BJ (cell line): Measurements from ENCODE around the gene ANKRD23. TPM values are rescaled to one million over a fixed set of nuclear protein-coding genes. Genes with fewer than 3 reads are reported as not detected.

Source experiments
- CTCF ChIA-PET: fragments of 350-600 bp; formaldehyde crosslinking; extraction: SDS; loops from one replicate; lab custom pipeline; 2021; ENCODE audit warnings: antibody characterized with exemption, inconsistent platforms; lab: Yijun Ruan, JAX
- POLR2A ChIA-PET: fragments of 300-600 bp; sonication (Branson Sonifier 250); formaldehyde crosslinking; extraction: SDS; loops from one replicate; lab custom pipeline; 2021; ENCODE audit warnings: antibody characterized with exemption; lab: Charles Lee
- DNase-seq: peaks from one replicate; pipeline ENCODE4 v3.0.0-alpha.2; 2011; ENCODE audit warnings: low read depth
- H3K27me3 ChIP-seq: 2 replicates; pipeline ENCODE4 v1.6.0; 2011; ENCODE audit warnings: low read length; ENCODE audit not compliant: control insufficient read depth, insufficient read depth
- H3K36me3 ChIP-seq: 2 replicates; pipeline ENCODE4 v1.5.1; 2011; ENCODE audit warnings: low read length; ENCODE audit not compliant: control insufficient read depth, insufficient read depth
- H3K4me3 ChIP-seq: 2 replicates; pipeline ENCODE4 v1.5.1; 2011; ENCODE audit warnings: low read depth, mild to moderate bottlenecking, control low read depth, low read length
- polyA plus RNA-seq: library from polyadenylated mRNA; depleted of rRNA; stranded (reverse); fragments of >200 nt; gene quantifications from 2 replicates; pipeline ENCODE4 v1.2.3, GENCODE V29; 2011
- TF ChIP-seq, protein P1 (sequence below): IDR thresholded peaks from 2 replicates; pipeline ENCODE4 v1.5.1; 2011; ENCODE audit warnings: low read depth, mild to moderate bottlenecking, control low read depth, inconsistent platforms, low read length, moderate library complexity; ENCODE audit not compliant: insufficient read depth

ANKRD23 gene
- polyA plus RNA-seq, 1 experiment: 1.4 TPM

DNA sequence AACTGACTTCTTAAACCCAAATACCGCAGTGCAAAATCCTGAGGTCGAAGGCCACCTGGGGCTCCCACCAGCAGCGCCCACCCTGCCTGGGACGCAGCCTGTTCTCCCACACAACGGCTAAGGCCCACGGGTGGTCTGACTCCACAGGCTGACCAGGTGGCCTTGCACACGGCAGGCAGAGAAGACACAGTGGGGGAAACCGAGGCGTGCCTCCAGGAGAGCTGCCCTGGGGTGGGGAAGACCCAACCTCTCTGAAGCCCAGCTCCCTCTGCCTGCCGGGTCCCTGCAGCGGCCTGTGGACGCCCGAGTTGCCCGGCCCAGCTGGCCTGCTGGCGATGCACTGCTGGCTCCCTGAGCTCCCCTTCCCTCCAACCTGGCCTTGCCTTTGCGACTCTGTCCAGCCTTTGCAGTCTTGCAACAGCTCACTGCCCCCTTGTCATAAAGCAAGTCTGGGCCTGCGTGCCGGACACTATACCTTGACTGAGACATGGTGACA is 35.8 kb upstream of the ANKRD23 start:
- Histone ChIP-seq H3K27me3 (peaks cover 10% of the 10 kb centered on the region; the same call in 1 of the 2 replicates), H3K4me3 (no peak overlapping the region), H3K36me3 (no peaks in the 10 kb centered on the region)
- ChIA-PET CTCF (interaction anchor here (1.1 kb wide), 1 partner anchor 11 kb away, joined by 3 read pairs; no protein-coding TSS in a partner anchor), POLR2A (no interaction called here)
- TF ChIP-seq, protein P1, sequence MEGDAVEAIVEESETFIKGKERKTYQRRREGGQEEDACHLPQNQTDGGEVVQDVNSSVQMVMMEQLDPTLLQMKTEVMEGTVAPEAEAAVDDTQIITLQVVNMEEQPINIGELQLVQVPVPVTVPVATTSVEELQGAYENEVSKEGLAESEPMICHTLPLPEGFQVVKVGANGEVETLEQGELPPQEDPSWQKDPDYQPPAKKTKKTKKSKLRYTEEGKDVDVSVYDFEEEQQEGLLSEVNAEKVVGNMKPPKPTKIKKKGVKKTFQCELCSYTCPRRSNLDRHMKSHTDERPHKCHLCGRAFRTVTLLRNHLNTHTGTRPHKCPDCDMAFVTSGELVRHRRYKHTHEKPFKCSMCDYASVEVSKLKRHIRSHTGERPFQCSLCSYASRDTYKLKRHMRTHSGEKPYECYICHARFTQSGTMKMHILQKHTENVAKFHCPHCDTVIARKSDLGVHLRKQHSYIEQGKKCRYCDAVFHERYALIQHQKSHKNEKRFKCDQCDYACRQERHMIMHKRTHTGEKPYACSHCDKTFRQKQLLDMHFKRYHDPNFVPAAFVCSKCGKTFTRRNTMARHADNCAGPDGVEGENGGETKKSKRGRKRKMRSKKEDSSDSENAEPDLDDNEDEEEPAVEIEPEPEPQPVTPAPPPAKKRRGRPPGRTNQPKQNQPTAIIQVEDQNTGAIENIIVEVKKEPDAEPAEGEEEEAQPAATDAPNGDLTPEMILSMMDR: no peak
- no peak for DNase-seq

DNA sequence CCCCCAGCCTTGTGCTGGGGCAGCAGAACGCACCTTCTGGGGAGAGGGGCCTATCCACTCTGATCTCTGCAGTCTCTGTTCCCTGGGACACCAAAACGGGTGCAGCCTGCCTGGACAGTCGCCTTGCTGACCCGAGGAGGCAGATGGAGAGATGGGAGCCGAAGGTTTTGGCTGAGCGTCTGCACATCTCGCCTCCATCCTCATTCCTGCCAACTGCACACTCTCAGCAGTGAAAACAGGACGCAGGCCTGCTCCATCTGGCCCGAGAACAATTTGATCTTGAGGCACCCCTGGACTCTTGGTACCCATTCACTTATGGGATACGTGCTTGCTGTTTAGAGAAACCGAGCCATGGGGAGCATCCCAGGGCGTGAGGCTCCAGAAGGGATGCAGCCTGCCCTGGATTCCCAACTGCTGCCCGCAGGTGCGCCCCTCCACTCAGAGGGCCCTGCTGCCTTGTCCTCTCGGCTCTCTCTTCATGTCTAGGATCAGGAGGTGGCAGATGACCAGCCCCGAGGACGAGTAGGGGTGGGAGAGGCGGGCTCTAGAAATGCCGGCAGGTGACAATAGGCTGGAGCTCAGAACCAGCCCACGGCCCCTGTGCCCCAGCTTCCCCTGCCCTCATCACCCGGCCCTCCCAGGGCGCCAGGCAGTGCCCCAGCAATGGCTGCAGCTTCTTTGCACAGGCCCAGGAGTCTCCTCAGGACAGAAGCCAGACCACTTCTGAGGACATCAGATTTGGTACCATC is 35.1 kb upstream of the ANKRD23 start:
- Histone ChIP-seq H3K36me3 (no peaks in the 10 kb centered on the region), H3K27me3 (peaks cover 10% of the 10 kb centered on the region; the same call in 1 of the 2 replicates), H3K4me3 (no peak overlapping the region)
- POLR2A ChIA-PET: no interaction called here
- TF ChIP-seq, protein P1: no peak
- no peak for DNase-seq
- CTCF ChIA-PET: no interaction called here

DNA sequence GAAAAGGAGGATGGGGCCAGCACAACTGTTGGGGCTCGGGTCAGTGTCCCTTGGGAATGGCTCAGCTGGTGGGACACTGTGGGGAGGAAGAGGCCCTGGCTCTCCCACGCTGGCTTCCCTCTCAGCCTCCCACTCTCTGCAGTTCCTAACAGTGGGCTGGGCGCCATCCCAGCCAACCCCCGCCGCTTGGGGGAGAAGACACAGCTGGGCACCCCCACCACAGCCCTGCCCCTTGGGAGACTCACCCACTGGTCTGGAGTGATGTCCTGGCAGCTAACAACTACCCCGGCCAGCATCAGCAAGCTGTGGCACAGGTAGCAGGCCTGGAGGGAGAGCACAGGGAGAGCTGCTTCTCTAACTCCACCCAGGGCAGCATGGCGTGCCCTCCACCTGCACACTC is 34.4 kb upstream of the ANKRD23 start:
- DNase-seq: no peak
- Histone ChIP-seq H3K4me3 (no peak overlapping the region), H3K36me3 (no peaks in the 10 kb centered on the region), H3K27me3 (peaks cover 10% of the 10 kb centered on the region; the same call in 1 of the 2 replicates)
- TF ChIP-seq, protein P1: no peak
- ChIA-PET CTCF (interaction anchor here (0.9 to 1.3 kb wide), 2 partner anchors 10 to 234 kb away, joined by 3 to 4 read pairs; no protein-coding TSS in a partner anchor), POLR2A (no interaction called here)

DNA sequence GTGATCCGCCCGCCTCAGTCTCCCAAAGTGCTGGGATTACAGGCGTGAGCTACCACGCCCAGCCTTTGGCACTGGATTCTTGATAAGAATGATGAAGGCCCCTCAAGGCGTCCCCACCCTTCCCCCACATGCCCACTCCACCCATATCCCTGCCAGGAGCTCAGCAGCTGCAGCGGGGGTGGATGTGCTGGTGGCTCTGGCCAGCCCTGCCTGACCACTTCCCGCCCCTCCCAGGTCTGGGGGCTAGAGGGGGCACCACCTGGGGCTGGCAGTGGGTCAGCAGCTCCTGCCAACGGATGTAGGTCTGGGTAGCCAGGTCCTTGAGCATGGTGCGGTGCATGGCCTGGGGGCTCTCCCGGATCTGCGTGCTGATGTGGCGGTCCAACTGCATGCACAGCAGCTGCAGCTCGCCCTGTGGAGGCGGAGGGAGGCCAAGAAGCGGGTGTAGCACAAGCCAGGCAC is 33.8 kb upstream of the ANKRD23 start:
- no peak overlapping the region for H3K4me3 ChIP-seq
- POLR2A ChIA-PET: no interaction called here

More for the DNA sequence above, 33.8 kb upstream of the ANKRD23 start:
- TF ChIP-seq, protein P1: no peak
- DNase-seq: no peak
- CTCF ChIA-PET: interaction anchor here (0.9 to 1.3 kb wide), 2 partner anchors 9 to 235 kb away, joined by 3 to 4 read pairs; no protein-coding TSS in a partner anchor
- Histone ChIP-seq H3K36me3 (no peaks in the 10 kb centered on the region), H3K27me3 (peaks cover 10% of the 10 kb centered on the region; the same call in 1 of the 2 replicates)
